ENCODE measurements around the gene TRPV6.

Gene TRPV6

GRCh38 chr7:142881586-142882337 is 3.8 kb downstream of the TRPV6 start:
- no peak for DNase-seq

GRCh38 chr7:142880876-142881505 is 4.6 kb downstream of the TRPV6 start:
- DNase-seq: no peak

- no peak for DNase-seq
Observed at GRCh38 chr7:142879060-142879459, 6.5 kb downstream of the TRPV6 start.

GRCh38 chr7:142878315-142878714 is 7.2 kb downstream of the TRPV6 start:
- no peak for DNase-seq

GRCh38 chr7:142876991-142877910 is 8.3 kb downstream of the TRPV6 start:
- DNase-seq: no peak

GRCh38 chr7:142876236-142876960 is 9.1 kb downstream of the TRPV6 start:
- DNase-seq: no peak

- DNase-seq: no peak
Observed at GRCh38 chr7:142875456-142875855, 10.1 kb downstream of the TRPV6 start.

GRCh38 chr7:142874837-142875236 is 10.7 kb downstream of the TRPV6 start:
- no peak for DNase-seq

- no peak for DNase-seq
Observed at GRCh38 chr7:142874409-142874808, 11.1 kb downstream of the TRPV6 start.

- no peak for DNase-seq
Observed at GRCh38 chr7:142873871-142874270, 11.7 kb downstream of the TRPV6 start.

- DNase-seq: no peak
Observed at GRCh38 chr7:142873281-142873784, 12.2 kb downstream of the TRPV6 start.

- DNase-seq: no peak
Observed at GRCh38 chr7:142872106-142872675, 13.4 kb downstream of the TRPV6 start.

- DNase-seq: no peak
Observed at GRCh38 chr7:142871260-142872105, 14.1 kb downstream of the TRPV6 start.

GRCh38 chr7:142870566-142871259 is 14.8 kb downstream of the TRPV6 start:
- DNase-seq: no peak

GRCh38 chr7:142870147-142870559 is 15.4 kb downstream of the TRPV6 start:
- DNase-seq: no peak

- no peak for DNase-seq
Observed at GRCh38 chr7:142869434-142869833, 16.1 kb downstream of the TRPV6 start.

- DNase-seq: no peak
Observed at GRCh38 chr7:142868986-142869415, 16.5 kb downstream of the TRPV6 start.

- DNase-seq: no peak
Observed at GRCh38 chr7:142868188-142868985, 17.2 kb downstream of the TRPV6 start.

GRCh38 chr7:142867398-142868187 is 18.0 kb downstream of the TRPV6 start:
- DNase-seq: no peak
